Muscle of leg (tissue), 11 donors: ENCODE measurements around the gene TTC21A. TPM values are rescaled to one million over a fixed set of nuclear protein-coding genes. Genes with fewer than 3 reads are reported as not detected.

Experiments used
- DNase-seq: peaks from one replicate; pipeline ENCODE4 v3.0.0; 2013
- H3K27ac ChIP-seq: one replicate; pipeline ENCODE4 v1.5.1; 2013; ENCODE audit warnings: mild to moderate bottlenecking, low read length, control low read depth
- H3K27me3 ChIP-seq: one replicate; pipeline ENCODE4 v1.6.1; 2013; ENCODE audit warnings: low read length; ENCODE audit not compliant: control insufficient read depth, insufficient read depth
- H3K36me3 ChIP-seq: one replicate; pipeline ENCODE4 v1.6.1; 2013; ENCODE audit warnings: low read length; ENCODE audit not compliant: control insufficient read depth, insufficient read depth
- H3K4me1 ChIP-seq: one replicate; pipeline ENCODE4 v1.6.1; 2013; ENCODE audit warnings: low read length; ENCODE audit not compliant: control insufficient read depth, insufficient read depth
- H3K4me3 ChIP-seq: one replicate; pipeline ENCODE4 v1.5.1; 2013; ENCODE audit warnings: low read length, control low read depth
- H3K9me3 ChIP-seq: replicated peaks from 2 replicates; pipeline ENCODE4 v1.6.1; 2013; ENCODE audit warnings: low read depth, low read length; ENCODE audit not compliant: control insufficient read depth
- WGBS: methylation state at CpG from one replicate; pipeline ENCODE4 v1.1.5; 2013; ENCODE audit warnings: missing lambda C conversion rate; ENCODE audit not compliant: insufficient coverage; 5-methylcytosine and 5-hydroxymethylcytosine counted together
- polyA plus RNA-seq, 8 donors: library from polyadenylated mRNA; unstranded; fragments of 120-200 nt; gene quantifications; one replicate each; pipeline versions ENCODE4 v1.2.1 to v1.2.3, GENCODE V29; 2013; ENCODE audit warnings: inconsistent platforms in 1 of 8, low replicate concordance in 1 of 8; ENCODE audit not compliant: insufficient read length in 8 of 8, insufficient read depth in 1 of 8
- total RNA-seq: library from RNA; stranded (reverse); fragments of 120-200 nt; gene quantifications from one replicate; pipeline ENCODE4 v1.2.4, GENCODE V29; 2013

The TTC21A gene
- total and polyA plus RNA-seq, 9 donors = 1.6 to 3.9 (median 3.1) TPM

DNA sequence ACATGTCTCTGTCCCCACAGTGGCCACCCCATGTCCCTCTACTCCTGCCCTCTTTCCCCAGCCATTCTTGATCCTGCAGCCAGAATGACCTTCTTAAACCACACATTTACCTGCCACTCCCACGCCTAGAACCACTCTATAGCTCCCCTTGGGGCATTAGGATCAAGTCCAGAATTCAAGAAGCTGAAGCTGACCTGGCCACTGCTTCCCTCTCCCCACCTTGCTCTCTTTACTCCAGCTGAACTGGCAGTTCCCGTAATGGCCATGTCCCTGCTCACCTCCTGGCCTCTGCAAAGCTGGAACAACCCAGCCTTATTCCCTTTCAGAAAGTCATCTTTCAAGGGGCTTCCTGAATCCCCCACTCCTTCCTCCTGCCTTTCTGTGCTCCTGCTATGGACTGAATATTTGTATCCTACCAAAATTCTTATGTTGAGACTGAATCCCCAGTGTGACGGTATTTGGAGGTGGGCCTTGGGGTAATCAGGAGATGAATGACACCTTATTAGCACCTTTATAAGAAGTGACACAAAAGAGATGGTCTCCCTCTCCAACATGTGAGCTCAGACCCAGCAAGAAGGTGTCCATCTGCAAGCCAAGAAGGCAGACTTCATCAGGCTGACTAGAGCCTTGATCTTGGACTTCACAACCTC is 42.1 kb downstream of the TTC21A start:
- H3K4me3 ChIP-seq = no peak overlapping the region
- H3K27me3 ChIP-seq = no peaks in the 10 kb centered on the region
- no peak overlapping the region for H3K27ac ChIP-seq
- H3K4me1 ChIP-seq = peaks cover 71% of the 10 kb centered on the region
- 41% methylated on average over 2 of the region's 3 CpGs for WGBS
- no peaks in the 10 kb centered on the region for H3K9me3 ChIP-seq
- no peak for DNase-seq
- peaks cover 13% of the 10 kb centered on the region for H3K36me3 ChIP-seq

DNA sequence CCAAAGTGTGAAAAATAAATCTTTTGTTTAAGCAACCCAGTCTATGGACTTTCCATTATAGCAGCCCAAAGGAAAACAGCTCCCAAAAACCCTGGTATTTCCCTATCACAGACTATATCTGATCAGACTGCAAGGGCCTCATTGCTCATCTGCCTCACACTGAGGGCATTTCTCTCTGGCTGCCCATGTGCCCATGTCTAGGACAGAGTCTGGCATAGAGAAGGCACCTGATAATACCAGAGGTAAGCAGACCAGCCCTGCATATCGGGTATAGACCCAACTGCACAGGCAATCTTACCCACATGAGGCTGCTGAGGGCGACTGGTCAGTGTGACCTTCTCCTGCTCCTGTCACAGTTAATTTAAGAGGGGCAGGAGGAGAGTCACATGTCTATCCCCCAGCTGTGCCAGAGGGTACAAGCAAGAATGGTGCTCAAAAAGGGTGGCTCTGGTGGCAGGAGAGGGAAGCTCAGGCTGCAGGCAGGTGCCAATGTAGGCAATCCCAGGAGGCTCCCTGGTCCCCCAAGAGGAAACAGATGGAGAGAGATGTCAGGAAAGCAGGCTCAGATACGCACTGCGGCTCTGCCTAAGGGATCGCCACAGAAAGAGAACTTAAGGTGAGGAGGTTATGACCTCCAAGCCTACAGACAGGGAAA is 42.8 kb downstream of the TTC21A start:
- Histone ChIP-seq H3K27ac (peak overlapping the region; percentile 95), H3K4me3 (no peak overlapping the region), H3K36me3 (peaks cover 6% of the 10 kb centered on the region), H3K27me3 (no peaks in the 10 kb centered on the region), H3K9me3 (no peaks in the 10 kb centered on the region), H3K4me1 (peaks cover 71% of the 10 kb centered on the region)
- no peak for DNase-seq
- 20% methylated on average over 3 of the region's 5 CpGs for WGBS

DNA sequence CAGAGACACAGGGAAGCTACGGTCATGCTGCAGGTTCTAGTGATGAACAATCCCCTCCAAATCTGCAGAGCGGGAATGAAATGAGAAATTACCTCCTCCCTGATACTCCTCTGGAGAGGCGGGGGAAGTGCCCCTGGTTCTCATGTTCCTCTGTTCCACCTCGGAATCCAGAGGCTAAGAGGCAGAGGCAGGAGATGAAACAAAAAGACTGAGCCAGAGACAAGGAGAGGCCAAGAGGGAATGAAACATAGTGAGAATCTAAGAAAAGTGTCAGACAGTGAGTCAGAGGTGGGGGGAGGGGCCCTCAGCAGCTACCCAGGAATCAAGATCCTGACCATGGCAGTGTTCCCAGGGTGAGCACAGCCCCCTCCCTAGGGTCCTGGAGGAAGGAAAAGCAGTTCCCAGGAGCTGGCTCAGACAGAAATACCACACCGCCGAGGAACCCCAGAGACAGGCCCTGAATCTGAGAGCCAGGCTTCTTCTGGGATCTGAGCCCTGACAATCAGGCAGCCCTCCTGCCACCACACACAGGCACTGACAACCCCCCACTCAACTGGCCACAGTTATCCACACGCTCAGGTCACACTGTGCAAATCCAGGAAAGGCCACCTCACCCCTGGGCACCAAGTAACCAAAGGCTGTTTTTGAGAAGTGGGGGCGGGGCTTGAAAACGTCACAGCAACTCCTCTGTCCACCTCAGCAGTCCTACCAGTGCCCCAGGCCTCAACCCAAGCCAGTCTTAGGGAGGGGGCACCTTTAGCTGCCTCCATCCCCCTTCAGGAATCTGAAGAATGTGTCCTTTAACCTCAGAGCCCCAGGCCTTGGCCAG is 43.5 kb downstream of the TTC21A start:
- DNase-seq = peak; percentile 91
- no peaks in the 10 kb centered on the region for H3K27me3 ChIP-seq
- WGBS = 17% methylated on average over 5 of the region's 9 CpGs

DNA sequence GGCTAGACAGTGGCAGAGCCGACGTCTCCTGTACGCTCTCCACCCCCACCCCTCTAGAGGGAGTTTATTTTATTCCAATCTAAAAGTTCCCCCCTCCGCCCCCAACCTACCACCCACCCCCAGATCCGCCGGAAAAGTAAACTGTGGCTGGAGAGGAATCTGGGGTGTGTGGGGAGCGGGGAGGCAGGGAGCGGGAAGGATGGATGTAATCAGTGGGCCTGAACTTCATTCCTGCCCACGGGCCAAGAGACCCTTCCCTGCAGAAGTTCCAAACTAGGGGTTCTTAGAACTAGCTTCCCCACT is 46.4 kb downstream of the TTC21A start:
- Histone ChIP-seq H3K27ac (peak overlapping the region; percentile 66), H3K9me3 (no peaks in the 10 kb centered on the region), H3K4me3 (peak overlapping the region; percentile 33), H3K4me1 (peaks cover 40% of the 10 kb centered on the region), H3K27me3 (no peaks in the 10 kb centered on the region), H3K36me3 (no peaks in the 10 kb centered on the region)
- WGBS = no CpG with 5 or more reads among the region's 9 CpGs
- DNase-seq = no peak

More for the DNA sequence above, 43.5 kb downstream of the TTC21A start:
- Histone ChIP-seq H3K36me3 (peaks cover 2% of the 10 kb centered on the region), H3K9me3 (no peaks in the 10 kb centered on the region), H3K4me3 (peak overlapping the region; percentile 69), H3K27ac (peak overlapping the region; percentile 95), H3K4me1 (peaks cover 69% of the 10 kb centered on the region)

DNA sequence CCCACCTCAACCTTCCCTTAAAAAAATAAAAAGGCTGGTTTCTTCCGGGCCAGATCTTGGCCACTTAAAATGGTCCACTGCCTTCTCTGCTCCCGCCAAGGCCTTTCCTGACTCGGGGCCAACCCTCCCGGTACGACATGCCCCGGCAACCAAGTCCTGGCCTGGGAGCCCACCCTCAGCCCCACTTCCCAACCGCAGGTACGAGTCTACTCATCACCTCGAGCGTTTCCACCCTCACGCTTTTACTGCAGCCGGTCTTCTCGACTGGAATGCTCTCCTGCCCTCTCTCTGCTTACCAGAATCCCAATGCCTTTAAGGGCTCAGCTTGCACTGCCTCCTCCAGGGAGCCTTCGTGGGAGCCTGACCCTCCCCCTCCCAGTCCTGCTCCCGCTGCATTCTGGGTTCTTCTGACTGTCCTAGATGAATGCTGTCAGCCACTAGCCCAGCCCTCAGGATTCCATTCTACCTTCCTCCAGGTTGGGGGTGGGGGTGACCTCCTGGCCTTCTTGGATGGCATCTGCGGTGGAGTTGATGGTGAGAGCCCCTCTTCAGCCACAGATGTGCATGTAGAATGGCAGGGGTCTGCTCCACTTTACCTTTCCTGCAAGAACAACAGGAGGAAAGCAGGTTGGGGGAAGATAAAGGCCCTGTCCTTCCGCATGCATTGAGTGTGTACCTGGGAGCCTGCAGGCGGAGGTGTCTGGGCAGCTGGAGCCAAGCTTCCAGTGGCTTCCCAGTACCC is 47.0 kb downstream of the TTC21A start:
- H3K36me3 ChIP-seq = no peaks in the 10 kb centered on the region
- peaks cover 37% of the 10 kb centered on the region for H3K4me1 ChIP-seq
- no peaks in the 10 kb centered on the region for H3K27me3 ChIP-seq
- H3K4me3 ChIP-seq = no peak overlapping the region
- WGBS = 38% methylated on average over 15 of the region's 18 CpGs
- peak overlapping the region; percentile 6 for H3K27ac ChIP-seq
- no peaks in the 10 kb centered on the region for H3K9me3 ChIP-seq
- no peak for DNase-seq

DNA sequence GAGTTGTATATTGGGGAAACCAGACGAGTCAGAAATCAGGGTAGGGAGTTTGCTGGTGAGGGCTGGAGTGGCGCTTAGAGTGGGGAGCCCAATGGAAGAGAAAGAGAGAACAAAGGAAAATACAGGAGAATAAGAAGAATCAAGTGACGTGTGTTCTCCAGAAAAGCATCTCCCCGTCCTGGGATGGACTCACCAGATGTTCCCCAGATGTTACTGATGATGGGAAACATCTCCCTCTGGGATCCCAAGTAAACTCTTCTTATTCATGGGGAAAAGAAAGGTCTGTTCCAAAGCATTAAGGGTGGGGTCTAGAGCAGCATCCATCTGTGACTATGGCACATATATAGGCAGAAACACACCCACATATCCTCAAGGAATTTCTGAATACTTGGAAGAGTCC is 48.9 kb downstream of the TTC21A start:
- Histone ChIP-seq H3K9me3 (no peaks in the 10 kb centered on the region), H3K4me1 (peaks cover 17% of the 10 kb centered on the region), H3K27me3 (no peaks in the 10 kb centered on the region), H3K36me3 (no peaks in the 10 kb centered on the region), H3K4me3 (no peak overlapping the region), H3K27ac (peak overlapping the region; percentile 56)
- 49% methylated on average over 3 of the region's 4 CpGs for WGBS
- peak; percentile 73 for DNase-seq

DNA sequence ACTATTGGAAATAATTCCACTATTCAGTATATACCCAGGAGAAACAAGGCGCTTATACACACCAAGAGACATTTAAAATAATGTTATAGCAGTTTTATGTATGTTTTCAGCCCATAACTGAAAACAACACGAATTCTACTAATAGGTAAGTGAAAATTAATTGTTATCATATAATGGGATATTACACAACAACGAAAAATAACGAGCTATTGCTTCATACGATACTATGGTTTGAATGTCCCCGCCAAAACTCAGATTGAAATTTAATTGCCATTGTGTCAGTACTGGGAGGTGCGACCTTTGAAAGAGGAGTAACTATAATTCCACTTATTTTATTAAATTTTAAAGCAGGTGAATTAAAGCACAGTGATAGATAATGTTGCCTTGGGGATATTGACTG is 49.9 kb downstream of the TTC21A start:
- DNase-seq = no peak
- Histone ChIP-seq H3K4me3 (no peak overlapping the region), H3K27ac (no peak overlapping the region), H3K27me3 (no peaks in the 10 kb centered on the region), H3K9me3 (no peaks in the 10 kb centered on the region), H3K36me3 (no peaks in the 10 kb centered on the region), H3K4me1 (peaks cover 8% of the 10 kb centered on the region)
- WGBS = no CpG with 5 or more reads among the region's 7 CpGs

DNA sequence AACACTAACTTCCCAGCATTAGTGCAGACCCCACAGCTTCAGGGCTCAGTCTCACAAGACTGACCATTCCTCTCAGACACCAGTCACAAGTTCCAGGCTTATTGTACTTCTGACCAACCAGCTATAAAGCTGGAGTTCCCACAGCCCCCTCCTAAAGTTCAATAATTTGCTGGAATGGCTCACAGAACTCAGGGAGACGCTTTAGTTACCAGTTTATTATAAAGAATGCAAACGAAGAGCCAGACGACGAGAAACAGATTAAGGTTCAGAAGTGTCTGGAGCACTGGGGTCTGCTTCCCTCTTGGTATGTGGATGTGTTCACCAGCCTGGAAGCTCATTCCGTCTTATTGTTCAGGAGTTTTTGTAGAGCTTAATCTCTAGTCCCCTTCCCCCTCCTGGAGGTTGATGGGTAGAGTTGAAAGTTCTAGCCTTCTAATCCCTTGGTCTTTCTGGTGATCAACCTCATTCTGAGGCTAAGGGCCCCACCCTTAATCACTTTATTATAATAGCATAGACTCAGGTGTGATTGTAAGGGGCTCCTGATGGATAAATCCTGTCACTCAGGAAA is 50.8 kb downstream of the TTC21A start:
- H3K9me3 ChIP-seq = peaks cover under 1% of the 10 kb centered on the region
- no peak overlapping the region for H3K27ac ChIP-seq
- no peaks in the 10 kb centered on the region for H3K36me3 ChIP-seq
- H3K4me3 ChIP-seq = no peak overlapping the region
- DNase-seq = no peak
- 20% methylated on average over 1 of the region's 5 CpGs for WGBS
- H3K27me3 ChIP-seq = no peaks in the 10 kb centered on the region
- H3K4me1 ChIP-seq = peaks cover 4% of the 10 kb centered on the region

DNA sequence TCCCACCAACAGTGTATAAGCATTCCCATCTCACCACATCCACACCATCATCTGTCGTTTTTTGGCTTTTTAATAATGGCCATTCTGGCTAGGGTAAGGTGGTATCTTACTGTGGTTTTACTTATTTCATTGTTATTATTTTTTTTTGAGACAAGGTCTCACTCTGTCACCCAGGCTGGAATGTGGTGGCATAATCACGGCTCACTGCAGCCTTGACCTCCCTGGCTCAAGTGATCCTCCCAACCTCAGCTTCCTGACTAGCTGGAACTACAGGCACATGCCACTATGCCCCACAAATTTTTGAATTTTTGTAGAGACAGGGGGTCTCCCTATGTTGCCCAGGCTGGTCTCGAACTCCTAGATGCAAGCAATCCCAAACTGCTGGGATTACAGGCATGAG is 56.9 kb downstream of the TTC21A start:
- 100% methylated on average over 2 of the region's 3 CpGs for WGBS

More for the DNA sequence above, 56.9 kb downstream of the TTC21A start:
- no peak overlapping the region for H3K4me3 ChIP-seq
- DNase-seq = no peak
- no peaks in the 10 kb centered on the region for H3K27me3 ChIP-seq
- H3K4me1 ChIP-seq = peaks cover 3% of the 10 kb centered on the region
- peaks cover 2% of the 10 kb centered on the region for H3K9me3 ChIP-seq
- H3K36me3 ChIP-seq = no peaks in the 10 kb centered on the region
- H3K27ac ChIP-seq = no peak overlapping the region
